ENCODE measurements around the gene TREX2.

GRCh38 chrX:153442463-153442862 is 3.4 kb downstream of the TREX2 start:
- TF ChIP-seq POLR2A (IDR thresholded peaks at IDR 0.05; ENCODE audit: low read depth) (no peak), POLR2AphosphoS5 (IDR thresholded peaks at IDR 0.05) (no peak), CTCF (IDR thresholded peaks at IDR 0.05) (no peak), EP300 (IDR thresholded peaks at IDR 0.05) (no peak)

Data from esophagus muscularis mucosa (tissue), 4 donors.